HG03442 (cell line): ENCODE data around the gene HOXB6.

Experiments used
- ATAC-seq: cut with Tn5 transposase; IDR thresholded peaks from one replicate; pipeline ENCODE4 v1.9.1; 2021; ENCODE audit warnings: mild to moderate bottlenecking, moderate library complexity; ENCODE audit not compliant: unreplicated experiment

Gene HOXB6

GRCh38 chr17:48636177-48637018 lies 31.6 kb upstream of the HOXB6 start:
- ATAC-seq, result no peak

GRCh38 chr17:48634493-48635208 lies 29.9 kb upstream of the HOXB6 start:
- ATAC-seq, result no peak

- no peak for ATAC-seq
Observed at GRCh38 chr17:48633266-48633677, 28.5 kb upstream of the HOXB6 start.

- no peak for ATAC-seq
Observed at GRCh38 chr17:48632579-48633265, 27.9 kb upstream of the HOXB6 start.

- no peak for ATAC-seq
Observed at GRCh38 chr17:48631693-48632578, 27.1 kb upstream of the HOXB6 start.

GRCh38 chr17:48630925-48631692 lies 26.3 kb upstream of the HOXB6 start:
- ATAC-seq, result no peak

GRCh38 chr17:48630009-48630924 lies 25.5 kb upstream of the HOXB6 start:
- no peak for ATAC-seq

- no peak for ATAC-seq
Observed at GRCh38 chr17:48629411-48629759, 24.6 kb upstream of the HOXB6 start.

- no peak for ATAC-seq
Observed at GRCh38 chr17:48628649-48629410, 24.0 kb upstream of the HOXB6 start.

GRCh38 chr17:48627623-48628521 lies 23.1 kb upstream of the HOXB6 start:
- ATAC-seq, result no peak

GRCh38 chr17:48627118-48627597 lies 22.4 kb upstream of the HOXB6 start:
- ATAC-seq, result no peak

GRCh38 chr17:48626245-48627117 lies 21.7 kb upstream of the HOXB6 start, which contains the start of gene HOXB9:
TSS of gene HOXB9 (minus strand) at chr17:48626358. CDS start at chr17:48626269, 89 bp downstream.
- no peak for ATAC-seq

GRCh38 chr17:48625495-48626244 lies 20.9 kb upstream of the HOXB6 start:
- ATAC-seq, result no peak

- ATAC-seq, result no peak
Observed at GRCh38 chr17:48624544-48625494, 20.0 kb upstream of the HOXB6 start.
